Naive thymus-derived CD4-positive, alpha-beta T cell (primary cell): ENCODE results near the gene SEC14L1. TPM values are rescaled to one million over a fixed set of nuclear protein-coding genes. Genes with fewer than 3 reads are reported as not detected.

Source experiments
- ATAC-seq: fragments of 150-1000 bp; cut with Tn5 transposase; 2 replicates; pipeline ENCODE4 v1.10.0; 2021; ENCODE audit warnings: mild to moderate bottlenecking, moderate library complexity
- CTCF ChIA-PET: fragments of 350-600 bp; sonication (Branson Sonifier 250); formaldehyde crosslinking; loops from one replicate; lab custom pipeline; 2021; ENCODE audit warnings: antibody characterized with exemption; lab: Charles Lee
- POLR2A ChIA-PET: fragments of 350-600 bp; sonication (Branson Sonifier 250); formaldehyde crosslinking; loops from one replicate; lab custom pipeline; 2021; ENCODE audit warnings: antibody characterized with exemption, inconsistent platforms; lab: Charles Lee
- DNase-seq, 9 donors: peaks; one replicate each; pipeline versions ENCODE4 v3.0.0 to v3.0.0-alpha.2; 2020 to 2022; ENCODE audit warnings: mixed read lengths in 1 of 9
- H3K27ac ChIP-seq: one replicate; pipeline ENCODE4 v1.7.0; 2013; ENCODE audit warnings: mild to moderate bottlenecking, low read depth, low read length, moderate library complexity
- H3K27me3 ChIP-seq, 2 donors: one replicate each; pipeline ENCODE4 v1.7.0; 2013; ENCODE audit warnings: low read length in 2 of 2, mild to moderate bottlenecking in 2 of 2, moderate library complexity in 2 of 2; ENCODE audit not compliant: control insufficient read depth in 2 of 2, insufficient read depth in 2 of 2
- H3K36me3 ChIP-seq, 3 experiments: 1 replicate in 2 of 3; 2 replicates in 1 of 3; pipeline ENCODE4 v1.7.0; 2013; ENCODE audit warnings: low read length in 3 of 3, mild to moderate bottlenecking in 3 of 3, moderate library complexity in 1 of 3; ENCODE audit not compliant: insufficient read depth in 3 of 3, control insufficient read depth in 2 of 3
- H3K4me1 ChIP-seq, 2 donors: one replicate each; pipeline ENCODE4 v1.7.0; 2013; ENCODE audit warnings: low read length in 2 of 2, mild to moderate bottlenecking in 2 of 2, moderate library complexity in 1 of 2; ENCODE audit not compliant: control insufficient read depth in 2 of 2, insufficient read depth in 2 of 2
- H3K4me3 ChIP-seq: 2 replicates; pipeline ENCODE4 v1.7.0; 2013; ENCODE audit warnings: mild to moderate bottlenecking, low read length
- H3K9me3 ChIP-seq, 3 experiments: 1 replicate in 2 of 3; 2 replicates in 1 of 3; pipeline ENCODE4 v1.7.0; 2013; ENCODE audit warnings: low read length in 3 of 3; ENCODE audit not compliant: control insufficient read depth in 2 of 3
- H3K27ac Mint-ChIP-seq, 9 donors: one replicate each; pipeline ENCODE4 v1.8.0; 2020 to 2022; ENCODE audit warnings: mixed read lengths in 9 of 9, mild to moderate bottlenecking in 8 of 9, moderate library complexity in 5 of 9, inconsistent platforms in 2 of 9
- H3K27me3 Mint-ChIP-seq, 5 donors: one replicate each; pipeline ENCODE4 v1.8.0; 2021 to 2022; ENCODE audit warnings: mixed read lengths in 5 of 5, mild to moderate bottlenecking in 1 of 5
- H3K36me3 Mint-ChIP-seq, 5 donors: one replicate each; pipeline ENCODE4 v1.8.0; 2020 to 2022; ENCODE audit warnings: mixed read lengths in 5 of 5, mild to moderate bottlenecking in 3 of 5, inconsistent platforms in 1 of 5
- H3K4me1 Mint-ChIP-seq, 7 donors: one replicate each; pipeline ENCODE4 v1.8.0; 2020 to 2022; ENCODE audit warnings: mixed read lengths in 7 of 7, mild to moderate bottlenecking in 3 of 7, inconsistent platforms in 1 of 7
- H3K4me3 Mint-ChIP-seq, 10 donors: one replicate each; pipeline ENCODE4 v1.8.0; 2020 to 2022; ENCODE audit warnings: mild to moderate bottlenecking in 10 of 10, mixed read lengths in 10 of 10, moderate library complexity in 6 of 10, inconsistent platforms in 2 of 10
- H3K9me3 Mint-ChIP-seq, 11 donors: one replicate each; pipeline ENCODE4 v1.8.0; 2020 to 2022; ENCODE audit warnings: mixed read lengths in 11 of 11, mild to moderate bottlenecking in 4 of 11, inconsistent platforms in 1 of 11, moderate library complexity in 1 of 11
- intact Hi-C, 2 donors: fragments of 100-400 bp; cut with micrococcal nuclease; formaldehyde crosslinking; loops; one replicate each; pipeline ENCODE4 v1.15.1; 2023
- polyA plus RNA-seq, 2 donors: library from polyadenylated mRNA; unstranded; fragments of 300-500 nt; fragmentation: Illumina TruSeq; gene quantifications; one replicate each; pipeline ENCODE4 v1.2.3, GENCODE V29; 2021
- total RNA-seq, 6 experiments: library from RNA in 5 of 6; stranded (reverse) in 5 of 6; gene quantifications; 1 replicate in 5 of 6; 2 replicates in 1 of 6; pipeline ENCODE4 v1.2.3 and lab custom pipeline; 2021 to 2026

The SEC14L1 gene
- total and polyA plus RNA-seq, 7 experiments from 2014 or later = 7.0 to 103 (median 28.7) TPM

- peaks cover 13 to 54% (median 30%) of the 10 kb centered on the region in 7 donors for H3K4me1 Mint-ChIP-seq
- CTCF ChIA-PET = interaction anchor here (0.6 kb wide), 1 partner anchor 252 kb away, joined by 4 read pairs; no protein-coding TSS in a partner anchor
Measured at GRCh38 chr17:77178563-77178962, 37.8 kb downstream of the SEC14L1 start.

GRCh38 chr17:77180503-77181357 is 40.0 kb downstream of the SEC14L1 start:
- ATAC-seq = no peak
- intact Hi-C loops = loop anchor here (5.0 to 10.0 kb wide), 2 partner anchors 38 to 54 kb away; partner anchors contain the start of gene SEC14L1 (in 1 of the 2)
- Histone ChIP-seq H3K4me3 (no peak overlapping the region), H3K4me1 (peaks cover 0 to 25% of the 10 kb centered on the region in 2 donors), H3K36me3 (no peaks in the 10 kb centered on the region), H3K27ac (no peak overlapping the region), H3K9me3 (no peaks in the 10 kb centered on the region), H3K27me3 (no peaks in the 10 kb centered on the region)
- CTCF ChIA-PET = interaction anchor here (0.5 to 0.8 kb wide), 2 partner anchors 92 to 163 kb away, joined by 3 read pairs; no protein-coding TSS in a partner anchor
- peaks cover 0 to 4% (median 0%) of the 10 kb centered on the region in 11 donors for H3K9me3 Mint-ChIP-seq
- H3K4me3 Mint-ChIP-seq = peak overlapping the region in 4 of 10 donors; percentile 25 to 40 (median 36)
- H3K4me1 Mint-ChIP-seq = peaks cover 13 to 56% (median 31%) of the 10 kb centered on the region in 7 donors
- no peak for DNase-seq
- no peaks in the 10 kb centered on the region for H3K27me3 Mint-ChIP-seq
- POLR2A ChIA-PET = interaction anchor here (1.0 to 3.0 kb wide), 4 partner anchors 10 to 94 kb away, joined by 3 to 15 read pairs (median 6); partner anchors contain the start of gene SEC14L1
- peaks cover 0 to 36% (median 9%) of the 10 kb centered on the region in 5 donors for H3K36me3 Mint-ChIP-seq
- H3K27ac Mint-ChIP-seq = peak overlapping the region in 7 of 9 donors; percentile 3 to 91 (median 57)

More at GRCh38 chr17:77178563-77178962, 37.8 kb downstream of the SEC14L1 start:
- POLR2A ChIA-PET = no interaction called here
- Histone ChIP-seq H3K4me1 (peaks cover 0 to 24% of the 10 kb centered on the region in 2 donors), H3K9me3 (peaks cover 8 to 20% (median 11%) of the 10 kb centered on the region in 3 experiments), H3K27me3 (no peaks in the 10 kb centered on the region), H3K4me3 (no peak overlapping the region), H3K27ac (no peak overlapping the region), H3K36me3 (peaks cover 0 to 12% (median 0%) of the 10 kb centered on the region in 3 experiments)
- no peak for DNase-seq
- intact Hi-C loops = no loop called here
- H3K4me3 Mint-ChIP-seq = peak overlapping the region in 1 of 10 donors; percentile 16
- no peaks in the 10 kb centered on the region for H3K27me3 Mint-ChIP-seq
- no peak for ATAC-seq
- H3K27ac Mint-ChIP-seq = peak overlapping the region in 2 of 9 donors; percentile 22 to 39
- peaks cover 6 to 55% (median 22%) of the 10 kb centered on the region in 5 donors for H3K36me3 Mint-ChIP-seq
- H3K9me3 Mint-ChIP-seq = peaks cover 0 to 21% (median 16%) of the 10 kb centered on the region in 11 donors

GRCh38 chr17:77182205-77183172 is 41.7 kb downstream of the SEC14L1 start:
- peak overlapping the region; percentile 55 for H3K27ac ChIP-seq
- H3K4me3 ChIP-seq = no peak overlapping the region
- no peak for ATAC-seq

GRCh38 chr17:77184474-77184873 is 43.7 kb downstream of the SEC14L1 start:
- ATAC-seq (no peak), DNase-seq (no peak)
- no peaks in the 10 kb centered on the region for H3K9me3 Mint-ChIP-seq
- ChIA-PET CTCF (no interaction called here), POLR2A (interaction anchor here (0.6 kb wide), 2 partner anchors 12 to 79 kb away, joined by 3 to 4 read pairs; no protein-coding TSS in a partner anchor)
- intact Hi-C loops = loop anchor here (5.0 to 10.0 kb wide), 2 partner anchors 42 to 50 kb away; partner anchors contain the start of gene SEC14L1 (in 1 of the 2)
- no peak overlapping the region for H3K27ac Mint-ChIP-seq
- Histone ChIP-seq H3K4me1 (peaks cover 0 to 52% of the 10 kb centered on the region in 2 donors), H3K9me3 (no peaks in the 10 kb centered on the region), H3K27me3 (no peaks in the 10 kb centered on the region), H3K27ac (no peak overlapping the region), H3K36me3 (no peaks in the 10 kb centered on the region), H3K4me3 (no peak overlapping the region)
- H3K4me1 Mint-ChIP-seq = peaks cover 17 to 55% (median 40%) of the 10 kb centered on the region in 7 donors
- no peaks in the 10 kb centered on the region for H3K27me3 Mint-ChIP-seq
- H3K36me3 Mint-ChIP-seq = peaks cover 0 to 17% (median 4%) of the 10 kb centered on the region in 5 donors
- peak overlapping the region in 2 of 10 donors; percentile 13 to 33 for H3K4me3 Mint-ChIP-seq

More at GRCh38 chr17:77182205-77183172, 41.7 kb downstream of the SEC14L1 start:
- Mint-ChIP-seq H3K4me3 (peak overlapping the region in 9 of 10 donors; percentile 53 to 79 (median 70)), H3K27ac (peak overlapping the region in 6 of 9 donors; percentile 79 to 92 (median 88)), H3K4me1 (peaks cover 7 to 52% (median 31%) of the 10 kb centered on the region in 7 donors), H3K9me3 (no peaks in the 10 kb centered on the region), H3K36me3 (peaks cover 0 to 25% (median 4%) of the 10 kb centered on the region in 5 donors), H3K27me3 (no peaks in the 10 kb centered on the region)
- H3K27me3 ChIP-seq = no peaks in the 10 kb centered on the region
- ChIA-PET CTCF (interaction anchor here (0.6 kb wide), 2 partner anchors 128 to 277 kb away, joined by 3 to 6 read pairs; no protein-coding TSS in a partner anchor), POLR2A (interaction anchor here (0.6 to 3.0 kb wide), 8 partner anchors 11 to 96 kb away, joined by 3 to 15 read pairs (median 4); partner anchors contain the start of gene SEC14L1)
- no peaks in the 10 kb centered on the region for H3K9me3 ChIP-seq
- DNase-seq = peak in 1 of 9 donors; percentile 20
- intact Hi-C loops = loop anchor here (5.0 to 10.0 kb wide), 2 partner anchors 40 to 52 kb away; partner anchors contain the start of gene SEC14L1 (in 1 of the 2)
- no peaks in the 10 kb centered on the region for H3K36me3 ChIP-seq
- peaks cover 0 to 39% of the 10 kb centered on the region in 2 donors for H3K4me1 ChIP-seq

GRCh38 chr17:77185137-77185536 is 44.4 kb downstream of the SEC14L1 start:
- Mint-ChIP-seq H3K36me3 (peaks cover 0 to 17% (median 4%) of the 10 kb centered on the region in 5 donors), H3K4me3 (no peak overlapping the region), H3K27me3 (no peaks in the 10 kb centered on the region), H3K4me1 (peaks cover 23 to 62% (median 41%) of the 10 kb centered on the region in 7 donors), H3K9me3 (no peaks in the 10 kb centered on the region), H3K27ac (no peak overlapping the region)
- no peak for ATAC-seq
- Histone ChIP-seq H3K4me3 (no peak overlapping the region), H3K4me1 (peaks cover 0 to 52% of the 10 kb centered on the region in 2 donors), H3K27me3 (no peaks in the 10 kb centered on the region), H3K9me3 (no peaks in the 10 kb centered on the region), H3K27ac (no peak overlapping the region), H3K36me3 (no peaks in the 10 kb centered on the region)
- intact Hi-C loops = loop anchor here in 1 of 2 donors (5.0 to 10.0 kb wide), 2 partner anchors 38 to 50 kb away; no protein-coding TSS in a partner anchor
- ChIA-PET CTCF (no interaction called here), POLR2A (interaction anchor here (0.6 kb wide), 1 partner anchor 80 kb away, joined by 3 read pairs; no protein-coding TSS in a partner anchor)
- DNase-seq = no peak
